ENCODE results near the gene GPAT3.
"Not testable (repeated sequence)": the region's sequence is repeated elsewhere in the genome, so short reads cannot be mapped to it uniquely, and the experiment has no call there.

Gene GPAT3

GRCh38 chr4:83605744-83606172, 69.8 kb downstream of the GPAT3 start:
- no peak for FAIRE-seq

GRCh38 chr4:83606460-83606859, 70.6 kb downstream of the GPAT3 start:
- FAIRE-seq: no peak

- no peak for FAIRE-seq
These were observed 71.0 kb downstream of the GPAT3 start for GRCh38 chr4:83606898-83607297.

DNA sequence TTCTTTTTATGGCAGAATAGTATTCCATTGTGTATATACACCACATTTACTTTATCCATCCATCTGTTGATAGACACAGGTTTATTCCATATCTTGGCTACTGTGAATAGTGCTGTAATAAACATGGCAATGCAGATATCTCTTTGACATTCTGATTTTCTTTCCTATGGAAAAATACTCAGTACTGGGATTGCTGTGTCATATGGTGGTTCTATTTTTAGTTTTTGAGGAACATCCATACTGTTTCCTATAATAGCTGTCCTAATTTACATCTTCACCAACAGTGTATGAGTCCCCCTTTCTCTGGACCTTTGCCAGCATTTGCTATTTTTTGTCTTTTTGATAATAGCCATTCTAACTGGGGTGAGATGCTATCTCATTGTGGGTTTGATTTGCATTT, 73.5 kb downstream of the GPAT3 start:
- no peak for FAIRE-seq

DNA sequence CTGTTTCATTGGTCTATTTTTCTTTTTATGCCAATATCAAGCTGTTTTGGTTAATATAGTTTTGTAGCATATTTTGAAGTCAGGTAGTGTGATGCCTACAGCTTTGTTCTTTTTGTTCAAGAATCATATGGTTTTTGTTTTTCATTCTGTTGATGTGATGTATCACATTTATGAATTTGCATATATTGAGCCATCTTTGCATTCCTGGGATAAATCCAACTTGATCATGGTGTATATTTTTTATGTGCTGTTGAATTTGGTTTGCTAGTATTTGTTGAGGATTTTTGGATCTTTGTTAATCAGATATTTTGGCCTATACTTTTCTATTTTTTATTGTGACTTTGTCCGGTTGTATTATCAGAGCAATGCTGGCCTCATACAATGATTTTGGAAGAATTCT, 74.8 kb downstream of the GPAT3 start:
- no peak for FAIRE-seq

DNA sequence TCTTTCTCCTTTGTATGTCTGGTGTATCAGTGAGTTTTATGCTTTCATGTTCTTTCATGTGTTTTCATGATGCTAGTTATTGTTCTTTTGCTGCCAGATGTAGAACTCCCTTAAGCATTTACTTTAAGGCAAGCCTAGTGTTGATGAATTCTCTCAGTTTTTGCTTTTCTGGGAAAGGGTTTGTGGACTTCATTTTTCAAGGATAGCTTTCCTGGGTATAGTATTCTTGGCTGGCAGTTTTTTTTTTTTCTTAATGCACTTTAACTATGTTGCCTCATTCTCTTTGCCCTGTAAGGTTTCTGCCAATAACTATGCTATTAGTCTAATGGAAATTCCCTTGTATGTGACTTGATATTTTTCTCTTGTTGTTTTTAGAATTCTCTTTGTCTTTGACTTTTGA, 77.1 kb downstream of the GPAT3 start:
- FAIRE-seq: no peak

DNA sequence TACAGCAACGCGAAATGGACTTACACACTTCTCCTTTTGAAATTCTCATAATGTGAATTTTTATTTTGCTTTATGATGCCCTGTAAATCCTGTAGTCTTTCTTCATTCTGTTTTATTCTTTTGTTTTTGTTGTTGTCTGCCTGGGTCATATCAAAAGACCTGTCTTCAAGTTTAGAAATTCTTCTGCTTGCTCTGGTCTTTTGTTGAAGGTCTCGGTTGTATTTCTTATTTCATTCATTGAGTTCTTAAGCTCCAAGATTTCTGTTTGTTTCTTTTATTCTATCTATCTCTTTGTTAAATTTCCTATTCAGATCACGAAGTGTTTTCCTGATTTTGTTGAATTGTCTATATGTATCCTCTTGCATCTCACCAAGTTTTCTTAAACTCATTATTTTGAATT, 78.1 kb downstream of the GPAT3 start:
- FAIRE-seq: no peak

DNA sequence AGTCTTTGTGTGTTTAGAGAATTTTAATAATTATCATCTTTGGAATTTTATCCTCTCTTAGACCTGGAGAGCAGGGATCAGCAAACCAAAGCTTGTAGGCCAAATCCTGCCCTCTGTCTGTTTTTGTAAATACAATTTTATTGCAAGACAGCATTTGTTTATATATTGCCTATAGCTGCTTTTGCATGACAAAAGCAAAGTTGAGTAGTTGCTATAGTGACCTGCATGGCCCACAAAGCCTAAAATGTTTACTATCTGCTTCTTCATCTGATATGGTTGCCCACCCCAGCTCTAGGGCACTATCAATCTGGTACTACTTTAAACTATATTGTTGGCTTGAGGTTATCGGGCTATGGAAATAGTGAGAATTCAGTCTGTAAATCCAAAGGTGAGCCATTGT, 80.3 kb downstream of the GPAT3 start:
- FAIRE-seq: no peak

- FAIRE-seq: no peak
These were observed 81.6 kb downstream of the GPAT3 start for GRCh38 chr4:83617371-83618035.

- FAIRE-seq: peak; percentile 93
These were observed 82.5 kb downstream of the GPAT3 start for GRCh38 chr4:83618431-83618830.

DNA sequence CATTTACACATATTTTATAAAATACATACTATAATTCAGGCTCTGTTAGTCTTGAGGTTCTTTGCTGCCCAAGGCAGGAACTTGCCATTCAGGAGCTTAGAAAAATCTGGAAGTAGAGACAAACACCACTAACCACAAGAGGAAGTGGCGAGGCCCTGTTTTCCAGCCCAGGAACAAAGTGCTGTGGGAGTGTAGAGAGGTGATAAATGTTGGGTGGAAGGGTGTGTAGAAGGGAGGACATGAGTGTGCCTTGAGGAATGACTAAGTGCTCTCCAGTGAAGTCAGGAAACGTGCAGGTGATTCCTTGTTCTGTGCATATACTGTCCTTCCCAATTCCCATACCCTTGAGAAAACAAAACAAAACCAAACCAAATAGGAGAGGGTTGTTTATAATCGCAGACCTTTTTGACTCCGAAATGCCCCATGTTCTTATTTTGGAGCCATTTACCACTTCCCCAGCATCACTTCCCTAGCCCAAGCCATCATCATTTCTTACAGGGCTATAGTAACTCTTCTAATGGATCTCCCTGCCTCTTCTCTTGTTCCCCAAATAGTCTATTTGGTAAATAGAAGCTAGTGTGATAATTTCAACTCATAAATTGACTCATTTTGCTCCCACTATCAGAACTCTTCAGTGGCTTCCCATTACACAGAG, 83.2 kb downstream of the GPAT3 start:
- no peak for FAIRE-seq

- FAIRE-seq: not testable (repeated sequence)
These were observed 86.2 kb downstream of the GPAT3 start for GRCh38 chr4:83622127-83622526.

GRCh38 chr4:83625821-83626220, 89.9 kb downstream of the GPAT3 start:
- no peak for FAIRE-seq

GRCh38 chr4:83626245-83626836, 90.4 kb downstream of the GPAT3 start:
- no peak for FAIRE-seq

- no peak for FAIRE-seq
These were observed 94.2 kb downstream of the GPAT3 start for GRCh38 chr4:83629945-83630721.

- no peak for FAIRE-seq
These were observed 95.2 kb downstream of the GPAT3 start for GRCh38 chr4:83631066-83631465.

DNA sequence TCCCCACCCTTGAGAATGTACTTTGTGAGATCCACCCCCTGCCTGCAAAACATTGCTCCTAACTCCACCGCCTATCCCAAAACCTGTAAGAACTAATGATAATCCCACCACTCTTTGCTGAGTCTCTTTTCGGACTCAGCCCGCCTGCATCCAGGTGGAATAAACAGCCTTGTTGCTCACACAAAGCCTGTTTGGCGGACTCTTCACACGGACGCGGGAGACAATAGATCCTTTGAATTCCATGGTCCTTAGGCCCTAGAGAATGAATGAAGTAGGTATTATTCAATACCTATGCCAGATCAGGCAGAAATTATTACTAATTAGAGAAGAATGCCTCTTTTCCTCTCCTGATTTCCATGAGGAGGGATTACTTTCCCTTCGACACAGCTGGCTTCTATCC, 101.0 kb downstream of the GPAT3 start:
- FAIRE-seq: no peak

GRCh38 chr4:83639849-83640493, 104.1 kb downstream of the GPAT3 start:
- FAIRE-seq: peak; percentile 95

DNA sequence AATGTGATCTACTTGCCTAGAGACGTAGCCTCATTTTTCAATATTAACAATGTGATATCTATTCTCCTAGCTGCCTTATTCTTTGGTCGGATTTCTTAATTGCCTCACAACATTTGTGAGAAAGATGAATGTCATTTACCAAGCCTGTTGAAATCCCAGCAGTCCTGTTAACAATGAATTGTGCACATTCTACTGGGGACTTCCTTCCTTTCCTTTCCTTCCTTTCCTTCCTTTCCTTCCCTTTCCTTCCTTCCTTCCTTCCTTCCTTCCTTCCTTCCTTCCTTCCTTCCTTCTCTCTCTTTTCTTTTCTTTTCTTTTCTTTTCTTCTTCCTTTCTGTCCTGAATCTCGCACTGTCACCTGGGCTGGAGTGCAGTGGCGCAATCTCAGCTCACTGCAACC, 107.1 kb downstream of the GPAT3 start:
- no peak for FAIRE-seq

DNA sequence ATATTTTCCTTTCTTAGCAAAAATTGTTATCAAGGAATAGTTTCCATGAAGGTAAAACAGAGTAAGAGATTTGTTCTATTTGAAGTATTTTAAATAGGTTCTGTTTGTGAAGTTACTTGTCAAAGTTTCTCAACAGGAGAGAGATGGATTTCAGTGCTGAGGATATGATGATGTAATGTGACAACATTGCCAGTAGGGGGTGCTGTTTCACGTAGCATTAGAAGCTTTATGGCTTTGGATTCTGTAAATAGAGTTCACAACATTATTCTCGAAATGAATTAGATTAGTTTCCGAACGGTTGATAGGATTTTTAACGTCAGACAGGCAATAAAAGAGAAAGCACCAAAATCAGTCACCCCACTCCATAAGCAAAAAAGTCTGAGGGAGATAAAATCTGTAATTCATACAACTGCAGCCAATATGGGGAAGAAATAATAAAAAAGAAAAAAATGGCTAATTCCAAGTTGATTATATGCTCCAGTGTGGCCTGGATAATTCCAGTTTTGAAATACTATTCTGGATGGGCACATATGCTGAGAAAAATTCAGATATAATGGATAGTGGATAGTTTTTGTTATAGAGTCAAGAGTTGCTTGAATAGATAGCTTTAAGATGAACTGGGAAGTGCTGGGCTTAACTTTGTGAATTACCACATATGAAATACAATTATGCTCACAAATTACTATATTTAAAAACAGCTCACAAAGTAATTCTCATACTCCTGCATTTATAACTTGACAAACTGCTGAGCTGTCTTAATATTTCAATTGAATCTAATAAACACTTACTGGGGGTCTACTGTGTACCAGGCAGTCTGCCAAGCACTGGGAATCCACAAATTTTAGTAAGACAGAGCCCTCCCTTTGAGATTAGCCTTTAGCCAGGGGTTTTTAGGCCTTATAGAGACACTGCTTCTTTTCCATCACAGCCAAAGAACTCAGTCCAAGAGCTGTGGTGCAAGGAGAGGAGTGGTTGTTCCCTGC, 109.1 kb downstream of the GPAT3 start:
- peak; percentile 97 for FAIRE-seq

DNA sequence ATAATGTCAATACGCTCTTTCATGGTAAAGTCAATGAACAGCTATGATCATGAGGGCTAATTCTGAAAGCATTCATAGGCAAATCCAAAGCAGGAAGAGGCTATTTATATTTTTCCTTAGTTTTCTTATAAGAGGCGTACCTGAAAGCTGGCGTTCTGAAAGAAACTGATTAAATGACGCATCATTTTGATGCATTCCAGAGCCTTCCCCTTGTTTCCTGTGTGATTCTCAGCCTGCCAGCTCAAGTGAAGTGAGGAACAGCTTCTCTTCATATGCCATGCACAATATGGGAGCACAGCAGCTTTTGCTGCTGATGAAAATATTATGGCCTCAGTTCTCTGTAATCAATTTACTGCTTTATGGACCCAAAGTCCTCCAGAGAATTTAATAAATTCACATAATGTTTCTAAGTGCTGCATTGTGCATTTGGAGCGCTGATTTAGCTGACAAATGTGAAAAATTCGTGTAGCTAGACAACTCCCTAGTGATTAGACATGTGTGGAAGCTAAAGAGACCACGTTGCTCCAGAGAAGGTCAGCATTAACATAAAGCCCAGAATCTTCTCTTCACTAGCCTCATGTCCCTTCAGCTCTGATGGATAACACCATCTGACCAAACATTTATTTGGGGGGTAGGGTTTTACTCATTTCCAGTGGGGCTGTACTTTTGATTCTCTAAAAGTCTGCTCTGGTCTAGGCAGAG, 110.8 kb downstream of the GPAT3 start:
- no peak for FAIRE-seq

Measured in G401.6 (cell line).